HG03342 (cell line): ENCODE data around the gene KRTAP10-5.
"Not testable (repeated sequence)": the region's sequence is repeated elsewhere in the genome, so short reads cannot be mapped to it uniquely, and the experiment has no call there.

Experiments
- ATAC-seq: cut with Tn5 transposase; IDR thresholded peaks from one replicate; pipeline ENCODE4 v1.9.1; 2021; ENCODE audit warnings: mild to moderate bottlenecking, moderate library complexity; ENCODE audit not compliant: unreplicated experiment

The KRTAP10-5 gene

GRCh38 chr21:44551340-44551961, 29.0 kb downstream of the KRTAP10-5 start, which contains the start of gene KRTAP10-2:
KRTAP10-2 (minus strand) TSS chr21:44551505; CDS start chr21:44551458, 47 bp downstream.
- ATAC-seq, result no peak

GRCh38 chr21:44550807-44551206, 29.6 kb downstream of the KRTAP10-5 start:
- no peak for ATAC-seq

- not testable (repeated sequence) for ATAC-seq
Observed at GRCh38 chr21:44550285-44550684, 30.1 kb downstream of the KRTAP10-5 start.

GRCh38 chr21:44549525-44550211, 30.7 kb downstream of the KRTAP10-5 start:
- ATAC-seq, result no peak

GRCh38 chr21:44548922-44549321, 31.5 kb downstream of the KRTAP10-5 start:
- no peak for ATAC-seq

GRCh38 chr21:44548381-44548780, 32.0 kb downstream of the KRTAP10-5 start:
- no peak for ATAC-seq

GRCh38 chr21:44547656-44548331, 32.6 kb downstream of the KRTAP10-5 start:
- ATAC-seq, result no peak

GRCh38 chr21:44544566-44544965, 35.8 kb downstream of the KRTAP10-5 start:
- no peak for ATAC-seq

GRCh38 chr21:44542716-44543115, 37.7 kb downstream of the KRTAP10-5 start:
- ATAC-seq, result no peak

- no peak for ATAC-seq
Observed at GRCh38 chr21:44540741-44541288, 39.6 kb downstream of the KRTAP10-5 start.

GRCh38 chr21:44539991-44540666, 40.3 kb downstream of the KRTAP10-5 start, which contains the start of gene KRTAP10-1:
KRTAP10-1 (minus strand) TSS chr21:44540195; CDS start chr21:44540150, 45 bp downstream.
- no peak for ATAC-seq

GRCh38 chr21:44539046-44539445, 41.4 kb downstream of the KRTAP10-5 start:
- ATAC-seq, result no peak

- ATAC-seq, result no peak
Observed at GRCh38 chr21:44537930-44538911, 42.2 kb downstream of the KRTAP10-5 start.

- no peak for ATAC-seq
Observed at GRCh38 chr21:44535963-44536362, 44.4 kb downstream of the KRTAP10-5 start.

GRCh38 chr21:44534688-44535087, 45.7 kb downstream of the KRTAP10-5 start:
- ATAC-seq, result no peak

GRCh38 chr21:44533891-44534627, 46.3 kb downstream of the KRTAP10-5 start:
- ATAC-seq, result no peak

- ATAC-seq, result no peak
Observed at GRCh38 chr21:44533121-44533890, 47.1 kb downstream of the KRTAP10-5 start.

- no peak for ATAC-seq
Observed at GRCh38 chr21:44532712-44533111, 47.7 kb downstream of the KRTAP10-5 start.
